Measurements from ENCODE around the gene ZNF827.

GRCh38 chr4:145930592-145930991 is 8.0 kb downstream of the ZNF827 start:
- TF ChIP-seq EZH2 (IDR thresholded peaks at IDR 0.05; ENCODE audit: low read depth, unreplicated experiment) (no peak), POLR2AphosphoS5 (IDR thresholded peaks at IDR 0.05; ENCODE audit: low read depth) (no peak), NANOG (IDR thresholded peaks at IDR 0.05; ENCODE audit: borderline replicate concordance) (no peak), STAT1 (IDR thresholded peaks at IDR 0.05; ENCODE audit: unreplicated experiment) (no peak), REST (IDR thresholded peaks at IDR 0.05; ENCODE audit: unreplicated experiment) (no peak), EZH2phosphoT487 (IDR thresholded peaks at IDR 0.05; ENCODE audit: unreplicated experiment) (no peak), JUNB (IDR thresholded peaks at IDR 0.05; ENCODE audit: unreplicated experiment) (no peak), CREB1 (CRISPR knock-in tag; IDR thresholded peaks at IDR 0.05; ENCODE audit: low read depth) (no peak)
- TF ChIP-seq, protein P1, sequence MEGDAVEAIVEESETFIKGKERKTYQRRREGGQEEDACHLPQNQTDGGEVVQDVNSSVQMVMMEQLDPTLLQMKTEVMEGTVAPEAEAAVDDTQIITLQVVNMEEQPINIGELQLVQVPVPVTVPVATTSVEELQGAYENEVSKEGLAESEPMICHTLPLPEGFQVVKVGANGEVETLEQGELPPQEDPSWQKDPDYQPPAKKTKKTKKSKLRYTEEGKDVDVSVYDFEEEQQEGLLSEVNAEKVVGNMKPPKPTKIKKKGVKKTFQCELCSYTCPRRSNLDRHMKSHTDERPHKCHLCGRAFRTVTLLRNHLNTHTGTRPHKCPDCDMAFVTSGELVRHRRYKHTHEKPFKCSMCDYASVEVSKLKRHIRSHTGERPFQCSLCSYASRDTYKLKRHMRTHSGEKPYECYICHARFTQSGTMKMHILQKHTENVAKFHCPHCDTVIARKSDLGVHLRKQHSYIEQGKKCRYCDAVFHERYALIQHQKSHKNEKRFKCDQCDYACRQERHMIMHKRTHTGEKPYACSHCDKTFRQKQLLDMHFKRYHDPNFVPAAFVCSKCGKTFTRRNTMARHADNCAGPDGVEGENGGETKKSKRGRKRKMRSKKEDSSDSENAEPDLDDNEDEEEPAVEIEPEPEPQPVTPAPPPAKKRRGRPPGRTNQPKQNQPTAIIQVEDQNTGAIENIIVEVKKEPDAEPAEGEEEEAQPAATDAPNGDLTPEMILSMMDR (conservative IDR thresholded peaks at IDR 0.05; ENCODE audit: low read depth in 2 of 2): no peak
- TF ChIP-seq, protein P2, sequence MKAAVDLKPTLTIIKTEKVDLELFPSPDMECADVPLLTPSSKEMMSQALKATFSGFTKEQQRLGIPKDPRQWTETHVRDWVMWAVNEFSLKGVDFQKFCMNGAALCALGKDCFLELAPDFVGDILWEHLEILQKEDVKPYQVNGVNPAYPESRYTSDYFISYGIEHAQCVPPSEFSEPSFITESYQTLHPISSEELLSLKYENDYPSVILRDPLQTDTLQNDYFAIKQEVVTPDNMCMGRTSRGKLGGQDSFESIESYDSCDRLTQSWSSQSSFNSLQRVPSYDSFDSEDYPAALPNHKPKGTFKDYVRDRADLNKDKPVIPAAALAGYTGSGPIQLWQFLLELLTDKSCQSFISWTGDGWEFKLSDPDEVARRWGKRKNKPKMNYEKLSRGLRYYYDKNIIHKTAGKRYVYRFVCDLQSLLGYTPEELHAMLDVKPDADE (IDR thresholded peaks at IDR 0.05): no peak

Measured in GM23338 (cell line).